ENCODE measurements around the gene GABRQ.

GABRQ gene

GRCh38 chrX:152637649-152638442 lies at the start of gene GABRQ:
Gene GABRQ, plus strand, starts transcription at chrX:152637895. Its CDS starts 308 bp downstream, at chrX:152638203.
- 0 out of 2 replicates have a peak, but pooled peaks have one; percentile 34 for TF ChIP-seq TAF1 (IDR thresholded peaks at IDR 0.05; ENCODE audit: low read depth)
- TF ChIP-seq NFIC (IDR thresholded peaks at IDR 0.05): no peak; the same call in 1 of the 2 replicates

DNA sequence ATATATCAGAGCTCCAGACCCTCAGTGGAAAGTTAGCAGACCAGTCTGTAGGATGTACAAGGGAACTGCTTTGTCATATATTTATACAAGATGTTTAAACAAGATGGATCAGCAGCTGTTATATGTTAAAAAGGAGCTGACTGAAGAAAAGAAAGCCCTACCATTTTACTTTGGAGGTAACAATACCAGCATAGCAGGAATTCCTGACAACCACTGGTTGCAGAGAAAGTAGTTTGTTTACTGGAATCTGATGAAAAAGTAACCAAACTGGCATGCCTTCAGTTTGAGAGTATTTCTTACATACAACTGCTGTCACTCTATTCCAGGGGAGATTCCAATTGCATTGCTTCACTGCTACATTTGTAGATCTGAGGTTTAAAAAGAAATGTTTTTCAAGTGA lies 49.5 kb upstream of the GABRQ start:
- no peak for TF ChIP-seq YY1 (IDR thresholded peaks at IDR 0.05; ENCODE audit: low read depth)
- no peak for TF ChIP-seq TAF1 (IDR thresholded peaks at IDR 0.05; ENCODE audit: low read depth)
- TF ChIP-seq, protein P1, sequence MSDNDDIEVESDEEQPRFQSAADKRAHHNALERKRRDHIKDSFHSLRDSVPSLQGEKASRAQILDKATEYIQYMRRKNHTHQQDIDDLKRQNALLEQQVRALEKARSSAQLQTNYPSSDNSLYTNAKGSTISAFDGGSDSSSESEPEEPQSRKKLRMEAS (IDR thresholded peaks at IDR 0.05): no peak
- no peak for TF ChIP-seq CEBPB (IDR thresholded peaks at IDR 0.05)
- TF ChIP-seq, protein P2, sequence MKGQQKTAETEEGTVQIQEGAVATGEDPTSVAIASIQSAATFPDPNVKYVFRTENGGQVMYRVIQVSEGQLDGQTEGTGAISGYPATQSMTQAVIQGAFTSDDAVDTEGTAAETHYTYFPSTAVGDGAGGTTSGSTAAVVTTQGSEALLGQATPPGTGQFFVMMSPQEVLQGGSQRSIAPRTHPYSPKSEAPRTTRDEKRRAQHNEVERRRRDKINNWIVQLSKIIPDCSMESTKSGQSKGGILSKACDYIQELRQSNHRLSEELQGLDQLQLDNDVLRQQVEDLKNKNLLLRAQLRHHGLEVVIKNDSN (IDR thresholded peaks at IDR 0.05): no peak
- TF ChIP-seq FOXM1 (IDR thresholded peaks at IDR 0.05; ENCODE audit: borderline replicate concordance, low read depth): no peak
- TF ChIP-seq NFIC (IDR thresholded peaks at IDR 0.05): no peak
- TF ChIP-seq CREB1 (IDR thresholded peaks at IDR 0.05; ENCODE audit: low read depth): no peak
- no peak for TF ChIP-seq TEAD4 (IDR thresholded peaks at IDR 0.05)
- TF ChIP-seq RAD21 (IDR thresholded peaks at IDR 0.05; ENCODE audit: low read depth): no peak
- no peak for TF ChIP-seq EP300 (IDR thresholded peaks at IDR 0.05; ENCODE audit: borderline replicate concordance)
- TF ChIP-seq ZBTB7A (IDR thresholded peaks at IDR 0.05; ENCODE audit: low read depth): no peak

DNA sequence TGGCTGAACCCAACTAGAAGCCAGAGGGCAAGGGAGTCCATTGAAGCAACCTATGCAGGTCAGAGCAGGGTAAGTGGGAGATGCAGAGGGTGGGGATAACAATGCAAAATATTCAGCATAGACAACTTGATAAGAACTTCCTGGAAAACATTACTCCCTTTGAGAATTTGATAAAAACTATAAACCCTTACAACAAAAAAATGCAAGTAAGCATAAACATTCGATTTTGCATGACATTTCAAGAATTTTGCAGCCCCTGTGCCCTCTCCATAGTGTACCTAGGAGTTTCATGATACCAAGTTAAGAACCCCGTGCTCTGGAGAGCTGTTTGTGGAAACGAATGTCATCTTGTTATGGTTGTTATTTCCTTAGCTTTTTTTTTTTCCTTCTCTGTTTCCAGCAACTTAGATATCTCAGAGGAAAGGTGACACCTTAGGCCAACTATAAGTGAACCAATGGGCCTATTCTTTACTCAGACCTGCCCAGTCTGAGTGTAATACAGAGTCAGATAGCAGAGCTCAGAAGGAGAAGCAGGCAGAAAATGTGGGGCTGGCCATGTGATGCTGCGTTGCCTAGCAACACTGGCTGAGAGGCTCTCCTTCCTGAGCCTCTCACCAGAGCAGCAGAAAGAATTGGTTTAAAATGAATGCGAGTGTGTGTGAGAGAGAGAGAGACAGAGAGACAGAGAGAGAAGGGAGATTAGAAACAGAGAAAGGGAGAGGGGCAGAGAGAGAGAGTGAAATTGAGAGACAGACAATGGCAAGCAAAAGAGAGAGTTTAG lies 36.7 kb upstream of the GABRQ start:
- no peak for TF ChIP-seq CREB1 (IDR thresholded peaks at IDR 0.05; ENCODE audit: low read depth)
- TF ChIP-seq TCF12 (IDR thresholded peaks at IDR 0.05; ENCODE audit: low read depth): no peak

DNA sequence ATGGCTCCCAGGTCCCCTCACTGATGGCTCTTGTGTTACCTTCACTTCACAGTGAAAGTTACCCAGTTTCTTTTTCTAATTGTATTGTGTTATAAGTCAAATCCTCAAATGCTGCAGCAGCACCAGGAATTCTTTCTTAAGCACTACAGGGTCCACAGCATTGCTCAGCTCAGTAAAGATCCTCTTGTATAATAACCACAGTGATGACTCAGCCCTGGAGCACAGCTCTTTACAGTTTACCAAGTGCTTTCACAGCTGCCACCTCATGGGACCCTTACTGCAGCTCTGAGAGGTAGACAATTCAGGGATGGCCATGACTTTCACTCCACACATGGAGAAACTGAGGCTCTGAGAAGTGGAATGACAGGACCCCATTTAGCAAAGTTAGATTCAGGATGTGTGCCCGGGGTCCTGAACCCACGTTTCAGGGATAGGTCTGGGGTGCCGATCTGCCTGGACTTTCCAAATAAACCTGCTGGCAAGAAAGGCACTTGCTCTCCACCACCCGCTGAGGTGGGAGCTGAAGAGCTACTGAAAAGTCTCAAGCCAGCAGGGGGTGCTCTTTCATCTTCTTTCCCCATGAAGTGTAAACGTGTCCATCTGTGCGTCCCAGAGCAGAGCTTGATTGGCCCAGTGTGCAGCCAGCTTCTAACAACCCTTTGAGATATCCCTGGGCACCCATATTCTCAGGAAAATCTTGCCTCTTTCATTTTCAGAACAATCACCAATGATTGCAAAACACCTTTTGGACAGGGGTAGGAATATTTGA lies 35.7 kb upstream of the GABRQ start:
- no peak; the same call in 1 of the 2 replicates for TF ChIP-seq RAD21 (IDR thresholded peaks at IDR 0.05; ENCODE audit: low read depth)
- TF ChIP-seq TAF1 (IDR thresholded peaks at IDR 0.05; ENCODE audit: low read depth): no peak
- TF ChIP-seq ZBTB7A (IDR thresholded peaks at IDR 0.05; ENCODE audit: low read depth): no peak
- TF ChIP-seq CREB1 (IDR thresholded peaks at IDR 0.05; ENCODE audit: low read depth): no peak
- TF ChIP-seq EGR1 (IDR thresholded peaks at IDR 0.05): no peak
- TF ChIP-seq, protein P1 (IDR thresholded peaks at IDR 0.05): no peak
- no peak for TF ChIP-seq CEBPB (IDR thresholded peaks at IDR 0.05)
- no peak for TF ChIP-seq REST (IDR thresholded peaks at IDR 0.05; ENCODE audit: low read depth)
- no peak for TF ChIP-seq TCF12 (IDR thresholded peaks at IDR 0.05; ENCODE audit: low read depth)
- no peak for TF ChIP-seq TEAD4 (IDR thresholded peaks at IDR 0.05)
- no peak for TF ChIP-seq FOXM1 (IDR thresholded peaks at IDR 0.05; ENCODE audit: borderline replicate concordance, low read depth)

DNA sequence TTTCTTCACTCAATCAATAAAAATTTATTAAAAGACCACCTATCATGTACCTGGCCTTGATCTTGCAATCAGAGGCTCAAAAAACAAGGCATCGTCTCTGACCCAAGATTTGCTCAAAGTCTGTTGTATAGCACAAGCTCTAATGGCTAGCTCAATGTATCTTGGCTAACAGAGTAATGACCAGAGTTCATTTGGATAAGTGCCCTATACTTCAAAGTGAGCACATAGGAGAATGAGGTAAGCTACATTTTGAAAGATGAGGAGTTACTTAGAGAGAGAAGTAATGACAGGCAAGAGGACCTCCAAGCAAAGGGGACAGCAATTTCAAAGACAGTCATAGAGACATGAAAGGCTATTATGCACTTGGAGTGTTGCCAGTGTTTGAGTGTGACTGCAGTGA lies 22.9 kb upstream of the GABRQ start:
- TF ChIP-seq RAD21 (IDR thresholded peaks at IDR 0.05; ENCODE audit: low read depth) (no peak), EP300 (IDR thresholded peaks at IDR 0.05; ENCODE audit: borderline replicate concordance) (no peak), EGR1 (IDR thresholded peaks at IDR 0.05) (no peak), REST (IDR thresholded peaks at IDR 0.05; ENCODE audit: low read depth) (no peak), TEAD4 (IDR thresholded peaks at IDR 0.05) (no peak), TCF12 (IDR thresholded peaks at IDR 0.05; ENCODE audit: low read depth) (no peak)
- TF ChIP-seq, protein P1 (IDR thresholded peaks at IDR 0.05): no peak
- TF ChIP-seq, protein P2 (IDR thresholded peaks at IDR 0.05): no peak

Data from Ishikawa (cell line).